ENCODE results near the gene FLOT2. TPM values are rescaled to one million over a fixed set of nuclear protein-coding genes. Genes with fewer than 3 reads are reported as not detected.

The FLOT2 gene
- total RNA-seq, 2 experiments from 2014 or later, result 79.7 to 85.1 TPM

DNA sequence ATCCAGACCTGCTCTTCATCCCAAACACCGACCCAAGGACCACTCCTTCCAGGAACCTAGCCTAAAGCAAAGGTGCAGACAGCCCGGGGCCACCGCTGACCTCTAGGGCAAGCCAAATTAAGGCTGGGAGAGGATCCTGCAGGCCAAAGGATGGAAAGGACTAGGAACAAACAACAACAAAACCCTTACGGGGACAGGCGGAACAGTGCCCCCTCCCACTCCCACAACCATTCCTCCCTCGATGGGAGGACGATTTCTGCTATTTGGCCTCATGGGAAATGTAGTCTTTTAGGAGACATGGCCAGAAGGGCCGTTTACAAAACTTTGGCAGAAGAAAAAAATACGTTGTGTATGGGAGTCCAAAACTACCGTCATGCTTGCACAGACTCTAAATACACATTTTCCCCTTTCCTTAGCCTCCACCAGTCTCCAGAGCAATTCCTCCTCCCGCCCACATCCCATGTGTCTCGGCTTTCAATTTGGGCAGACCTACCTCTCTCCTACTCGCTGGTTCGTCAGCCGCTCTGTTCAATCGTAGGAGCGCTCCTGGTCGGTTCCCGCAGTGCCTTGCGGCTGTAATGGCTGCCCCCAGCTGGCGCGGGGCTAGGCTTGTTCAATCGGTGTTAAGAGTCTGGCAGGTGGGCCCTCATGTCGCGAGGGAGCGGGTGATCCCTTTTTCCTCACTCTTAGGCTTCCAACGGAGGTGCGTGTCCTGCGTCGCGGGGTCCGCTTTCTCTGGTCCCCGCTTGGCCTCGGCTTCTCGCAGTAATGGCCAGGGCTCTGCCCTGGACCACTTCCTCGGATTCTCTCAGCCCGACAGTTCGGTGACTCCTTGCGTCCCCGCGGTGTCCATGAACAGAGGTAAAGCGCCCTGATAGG is 42.8 kb downstream of the FLOT2 start, which contains the start of gene ERAL1:
Gene ERAL1 (plus strand): TSS at position 560 of the 879 bp plus-strand sequence. CDS start 19 bp downstream, at position 579.
- ATAC-seq (ENCODE audit: poor library complexity) (peak; percentile 100), DNase-seq (peak; percentile 69 to 90 (median 76))
- peak within 1 kb of the TSS; percentile 91 for H3K4me3 Mint-ChIP-seq
- intact Hi-C loops (cut with DNase I, micrococcal nuclease), result loop anchor here (1.0 to 5.0 kb wide), 4 partner anchors 12 to 98 kb away; partner anchors contain the start of genes DHRS13 (in 2 of the 2), FAM222B (in 1 of the 2) and PHF12 (in 1 of the 2)
- ChIA-PET POLR2A (interaction anchor here (0.8 to 2.5 kb wide), 5 partner anchors 12 to 95 kb away, joined by 4 to 8 read pairs (median 6); partner anchors contain the start of genes DHRS13, FAM222B and FLOT2), CTCF (interaction anchor here (0.6 to 2.4 kb wide), 3 partner anchors 38 to 91 kb away, joined by 3 to 10 read pairs (median 7); partner anchors contain the start of gene DHRS13)
- peaks cover 18% of the 10 kb centered on the region for H3K4me1 Mint-ChIP-seq (ENCODE audit: low read depth)
- peaks cover 21% of the 10 kb centered on the region for H3K36me3 ChIP-seq (ENCODE audit: insufficient read depth, low read length)
- H3K9me3 Mint-ChIP-seq, result no peaks in the 10 kb centered on the region
- H3K4me3 ChIP-seq (ENCODE audit: low read length), result peak within 1 kb of the TSS; percentile 96
- peaks cover 15% of the 10 kb centered on the region for H3K4me1 ChIP-seq (ENCODE audit: insufficient read depth, low read length)
- H3K27ac Mint-ChIP-seq, result peak within 1 kb of the TSS; percentile 78
- H3K36me3 Mint-ChIP-seq (ENCODE audit: low read depth), result peaks cover 29% of the 10 kb centered on the region
- H3K27ac ChIP-seq (ENCODE audit: low read depth in 1 of 2, low read length in 2 of 2), result peak within 1 kb of the TSS; percentile 70 to 72
- no peaks in the 10 kb centered on the region for H3K27me3 Mint-ChIP-seq
- TF ChIP-seq, protein P1, sequence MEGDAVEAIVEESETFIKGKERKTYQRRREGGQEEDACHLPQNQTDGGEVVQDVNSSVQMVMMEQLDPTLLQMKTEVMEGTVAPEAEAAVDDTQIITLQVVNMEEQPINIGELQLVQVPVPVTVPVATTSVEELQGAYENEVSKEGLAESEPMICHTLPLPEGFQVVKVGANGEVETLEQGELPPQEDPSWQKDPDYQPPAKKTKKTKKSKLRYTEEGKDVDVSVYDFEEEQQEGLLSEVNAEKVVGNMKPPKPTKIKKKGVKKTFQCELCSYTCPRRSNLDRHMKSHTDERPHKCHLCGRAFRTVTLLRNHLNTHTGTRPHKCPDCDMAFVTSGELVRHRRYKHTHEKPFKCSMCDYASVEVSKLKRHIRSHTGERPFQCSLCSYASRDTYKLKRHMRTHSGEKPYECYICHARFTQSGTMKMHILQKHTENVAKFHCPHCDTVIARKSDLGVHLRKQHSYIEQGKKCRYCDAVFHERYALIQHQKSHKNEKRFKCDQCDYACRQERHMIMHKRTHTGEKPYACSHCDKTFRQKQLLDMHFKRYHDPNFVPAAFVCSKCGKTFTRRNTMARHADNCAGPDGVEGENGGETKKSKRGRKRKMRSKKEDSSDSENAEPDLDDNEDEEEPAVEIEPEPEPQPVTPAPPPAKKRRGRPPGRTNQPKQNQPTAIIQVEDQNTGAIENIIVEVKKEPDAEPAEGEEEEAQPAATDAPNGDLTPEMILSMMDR (IDR thresholded peaks at IDR 0.05), result no peak
- no peaks in the 10 kb centered on the region for H3K9me3 ChIP-seq (ENCODE audit: control insufficient read depth in 1 of 2, insufficient read depth in 1 of 2, low read length in 2 of 2)
- no peaks in the 10 kb centered on the region for H3K27me3 ChIP-seq (ENCODE audit: control insufficient read depth in 1 of 2, insufficient read depth in 2 of 2, low read length in 2 of 2)

DNA sequence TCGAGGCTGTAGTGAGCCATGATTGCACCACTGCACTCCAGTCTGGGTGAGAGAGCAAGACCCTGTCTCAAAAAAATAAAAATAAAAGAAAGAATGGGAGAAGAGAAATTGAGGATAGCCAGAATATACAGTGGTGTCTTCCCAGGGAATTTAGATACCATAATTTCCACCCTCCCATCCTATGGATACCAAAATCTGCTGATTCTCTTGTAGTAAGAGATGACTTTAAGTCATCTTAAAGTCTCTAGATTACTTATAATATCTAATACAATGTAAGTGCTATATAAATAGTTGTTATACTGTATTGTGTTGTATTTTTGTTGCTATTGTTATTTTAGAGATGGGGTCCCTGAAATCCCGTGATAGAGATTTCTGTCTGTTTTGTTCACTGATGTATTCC is 44.2 kb downstream of the FLOT2 start:
- Mint-ChIP-seq H3K27me3 (no peaks in the 10 kb centered on the region), H3K36me3 (ENCODE audit: low read depth) (peaks cover 19% of the 10 kb centered on the region), H3K9me3 (no peaks in the 10 kb centered on the region), H3K4me1 (ENCODE audit: low read depth) (peaks cover 18% of the 10 kb centered on the region), H3K4me3 (peak overlapping the region; percentile 68), H3K27ac (no peak overlapping the region)
- DNase-seq, result no peak
- Histone ChIP-seq H3K27me3 (ENCODE audit: control insufficient read depth in 1 of 2, insufficient read depth in 2 of 2, low read length in 2 of 2) (no peaks in the 10 kb centered on the region), H3K9me3 (ENCODE audit: control insufficient read depth in 1 of 2, insufficient read depth in 1 of 2, low read length in 2 of 2) (no peaks in the 10 kb centered on the region), H3K36me3 (ENCODE audit: insufficient read depth, low read length) (peaks cover 8% of the 10 kb centered on the region), H3K4me1 (ENCODE audit: insufficient read depth, low read length) (peaks cover 15% of the 10 kb centered on the region), H3K4me3 (ENCODE audit: low read length) (no peak overlapping the region), H3K27ac (ENCODE audit: low read depth in 1 of 2, low read length in 2 of 2) (no peak overlapping the region)
- no peak for ATAC-seq (ENCODE audit: poor library complexity)
- POLR2A ChIA-PET, result interaction anchor here (0.8 to 1.4 kb wide), 2 partner anchors 18 to 49 kb away, joined by 3 to 4 read pairs; partner anchors contain the start of gene DHRS13
- CTCF ChIA-PET, result interaction anchor here (1.1 kb wide), 1 partner anchor 90 kb away, joined by 10 read pairs; no protein-coding TSS in a partner anchor
- intact Hi-C loops (cut with DNase I, micrococcal nuclease), result no loop called here
- TF ChIP-seq, protein P1 (IDR thresholded peaks at IDR 0.05), result no peak

GRCh38 chr17:28849281-28849680 is 48.3 kb downstream of the FLOT2 start:
- Mint-ChIP-seq H3K4me3 (no peak overlapping the region), H3K9me3 (no peaks in the 10 kb centered on the region), H3K27ac (no peak overlapping the region), H3K36me3 (ENCODE audit: low read depth) (no peaks in the 10 kb centered on the region), H3K27me3 (no peaks in the 10 kb centered on the region), H3K4me1 (ENCODE audit: low read depth) (peaks cover 2% of the 10 kb centered on the region)
- H3K4me1 ChIP-seq (ENCODE audit: insufficient read depth, low read length), result peaks cover 4% of the 10 kb centered on the region
- no peaks in the 10 kb centered on the region for H3K27me3 ChIP-seq (ENCODE audit: control insufficient read depth in 1 of 2, insufficient read depth in 2 of 2, low read length in 2 of 2)
- intact Hi-C loops (cut with DNase I, micrococcal nuclease), result loop anchor here in 1 of 2 experiments (10.0 kb wide), 1 partner anchor 514 kb away; the partner anchor contains the start of genes IFT20 and TNFAIP1
- no peaks in the 10 kb centered on the region for H3K9me3 ChIP-seq (ENCODE audit: control insufficient read depth in 1 of 2, insufficient read depth in 1 of 2, low read length in 2 of 2)
- CTCF ChIA-PET, result interaction anchor here (0.6 to 1.8 kb wide), 8 partner anchors 10 to 189 kb away, joined by 3 to 7 read pairs (median 4); no protein-coding TSS in a partner anchor
- peak; percentile 56 for ATAC-seq (ENCODE audit: poor library complexity)
- TF ChIP-seq, protein P1 (IDR thresholded peaks at IDR 0.05), result no peak
- POLR2A ChIA-PET, result interaction anchor here (0.6 kb wide), 1 partner anchor 92 kb away, joined by 3 read pairs; no protein-coding TSS in a partner anchor
- no peak overlapping the region for H3K27ac ChIP-seq (ENCODE audit: low read depth in 1 of 2, low read length in 2 of 2)
- H3K36me3 ChIP-seq (ENCODE audit: insufficient read depth, low read length), result no peaks in the 10 kb centered on the region
- DNase-seq, result peak in 1 of 14 experiments; percentile 8
- H3K4me3 ChIP-seq (ENCODE audit: low read length), result no peak overlapping the region

Data from CD4-positive, alpha-beta T cell (primary cell).